Measurements from ENCODE around the gene CD151. TPM values are rescaled to one million over a fixed set of nuclear protein-coding genes. Genes with fewer than 3 reads are reported as not detected.

The CD151 gene
- total RNA-seq, 1 experiment from 2014 or later = 115 TPM

DNA sequence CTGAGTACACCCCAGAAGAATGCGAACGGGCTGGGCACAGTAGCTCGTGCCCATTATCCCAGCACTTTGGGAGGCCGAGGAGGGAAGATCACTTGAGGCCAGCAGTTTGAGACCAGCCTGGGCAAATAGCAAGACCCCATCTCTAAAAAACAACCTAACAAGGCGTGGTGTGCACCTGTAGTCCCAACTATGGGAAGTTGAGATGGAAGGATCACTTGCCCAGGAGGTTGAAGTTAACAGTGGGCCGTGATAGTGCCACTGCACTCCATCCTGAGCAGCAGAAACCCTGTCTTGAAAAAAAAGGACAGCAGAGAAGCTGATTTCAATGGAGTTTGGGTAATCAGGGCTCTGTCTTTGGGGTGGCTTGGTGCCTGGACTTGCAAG is 19.7 kb upstream of the CD151 start (continued):
- TF ChIP-seq, protein P1, sequence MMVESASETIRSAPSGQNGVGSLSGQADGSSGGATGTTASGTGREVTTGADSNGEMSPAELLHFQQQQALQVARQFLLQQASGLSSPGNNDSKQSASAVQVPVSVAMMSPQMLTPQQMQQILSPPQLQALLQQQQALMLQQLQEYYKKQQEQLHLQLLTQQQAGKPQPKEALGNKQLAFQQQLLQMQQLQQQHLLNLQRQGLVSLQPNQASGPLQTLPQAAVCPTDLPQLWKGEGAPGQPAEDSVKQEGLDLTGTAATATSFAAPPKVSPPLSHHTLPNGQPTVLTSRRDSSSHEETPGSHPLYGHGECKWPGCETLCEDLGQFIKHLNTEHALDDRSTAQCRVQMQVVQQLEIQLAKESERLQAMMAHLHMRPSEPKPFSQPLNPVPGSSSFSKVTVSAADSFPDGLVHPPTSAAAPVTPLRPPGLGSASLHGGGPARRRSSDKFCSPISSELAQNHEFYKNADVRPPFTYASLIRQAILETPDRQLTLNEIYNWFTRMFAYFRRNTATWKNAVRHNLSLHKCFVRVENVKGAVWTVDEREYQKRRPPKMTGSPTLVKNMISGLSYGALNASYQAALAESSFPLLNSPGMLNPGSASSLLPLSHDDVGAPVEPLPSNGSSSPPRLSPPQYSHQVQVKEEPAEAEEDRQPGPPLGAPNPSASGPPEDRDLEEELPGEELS (CRISPR knock-in tag; IDR thresholded peaks at IDR 0.05) = no peak
- TF ChIP-seq, protein P2, sequence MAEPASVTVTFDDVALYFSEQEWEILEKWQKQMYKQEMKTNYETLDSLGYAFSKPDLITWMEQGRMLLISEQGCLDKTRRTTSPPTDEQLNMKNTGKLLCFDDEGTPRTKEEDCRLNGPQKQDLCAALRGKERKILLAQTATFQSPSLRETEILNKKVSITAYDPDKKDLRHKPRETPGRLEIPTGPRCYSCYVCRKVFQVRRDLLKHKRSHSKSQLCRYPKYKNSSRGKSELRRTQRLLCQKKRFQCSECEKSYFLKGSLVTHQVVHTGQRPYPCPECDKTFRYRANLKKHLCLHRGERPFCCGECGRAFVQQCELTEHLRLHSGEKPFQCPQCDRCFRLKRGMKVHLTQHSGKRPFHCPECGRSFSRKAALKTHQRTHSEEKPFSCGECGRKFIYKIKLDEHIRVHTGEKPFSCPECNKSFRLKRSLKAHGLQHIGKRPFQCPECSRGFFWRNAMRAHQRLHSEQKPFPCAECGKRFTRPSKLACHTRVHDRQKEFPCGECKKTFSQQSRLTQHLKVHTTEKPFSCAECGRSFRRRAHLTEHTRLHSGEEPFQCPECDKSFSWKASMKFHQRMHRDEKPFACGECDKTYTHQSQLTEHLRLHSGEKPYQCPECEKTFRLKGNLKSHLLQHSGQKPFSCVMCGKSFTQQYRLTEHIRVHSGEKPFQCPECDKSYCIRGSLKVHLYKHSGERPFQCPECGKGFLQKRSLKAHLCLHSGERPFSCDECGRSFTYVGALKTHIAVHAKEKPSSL (CRISPR knock-in tag; conservative IDR thresholded peaks at IDR 0.05) = 0 out of 2 replicates have a peak, but pooled peaks have one; percentile 36
- TF ChIP-seq, protein P3, sequence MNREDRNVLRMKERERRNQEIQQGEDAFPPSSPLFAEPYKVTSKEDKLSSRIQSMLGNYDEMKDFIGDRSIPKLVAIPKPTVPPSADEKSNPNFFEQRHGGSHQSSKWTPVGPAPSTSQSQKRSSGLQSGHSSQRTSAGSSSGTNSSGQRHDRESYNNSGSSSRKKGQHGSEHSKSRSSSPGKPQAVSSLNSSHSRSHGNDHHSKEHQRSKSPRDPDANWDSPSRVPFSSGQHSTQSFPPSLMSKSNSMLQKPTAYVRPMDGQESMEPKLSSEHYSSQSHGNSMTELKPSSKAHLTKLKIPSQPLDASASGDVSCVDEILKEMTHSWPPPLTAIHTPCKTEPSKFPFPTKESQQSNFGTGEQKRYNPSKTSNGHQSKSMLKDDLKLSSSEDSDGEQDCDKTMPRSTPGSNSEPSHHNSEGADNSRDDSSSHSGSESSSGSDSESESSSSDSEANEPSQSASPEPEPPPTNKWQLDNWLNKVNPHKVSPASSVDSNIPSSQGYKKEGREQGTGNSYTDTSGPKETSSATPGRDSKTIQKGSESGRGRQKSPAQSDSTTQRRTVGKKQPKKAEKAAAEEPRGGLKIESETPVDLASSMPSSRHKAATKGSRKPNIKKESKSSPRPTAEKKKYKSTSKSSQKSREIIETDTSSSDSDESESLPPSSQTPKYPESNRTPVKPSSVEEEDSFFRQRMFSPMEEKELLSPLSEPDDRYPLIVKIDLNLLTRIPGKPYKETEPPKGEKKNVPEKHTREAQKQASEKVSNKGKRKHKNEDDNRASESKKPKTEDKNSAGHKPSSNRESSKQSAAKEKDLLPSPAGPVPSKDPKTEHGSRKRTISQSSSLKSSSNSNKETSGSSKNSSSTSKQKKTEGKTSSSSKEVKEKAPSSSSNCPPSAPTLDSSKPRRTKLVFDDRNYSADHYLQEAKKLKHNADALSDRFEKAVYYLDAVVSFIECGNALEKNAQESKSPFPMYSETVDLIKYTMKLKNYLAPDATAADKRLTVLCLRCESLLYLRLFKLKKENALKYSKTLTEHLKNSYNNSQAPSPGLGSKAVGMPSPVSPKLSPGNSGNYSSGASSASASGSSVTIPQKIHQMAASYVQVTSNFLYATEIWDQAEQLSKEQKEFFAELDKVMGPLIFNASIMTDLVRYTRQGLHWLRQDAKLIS (CRISPR knock-in tag; IDR thresholded peaks at IDR 0.05; ENCODE audit: borderline replicate concordance) = no peak
- no peak for TF ChIP-seq TEAD1 (CRISPR knock-in tag; IDR thresholded peaks at IDR 0.05)
- peak; percentile 96 for TF ChIP-seq ZNF121 (CRISPR knock-in tag; IDR thresholded peaks at IDR 0.05)
- TF ChIP-seq, protein P4, sequence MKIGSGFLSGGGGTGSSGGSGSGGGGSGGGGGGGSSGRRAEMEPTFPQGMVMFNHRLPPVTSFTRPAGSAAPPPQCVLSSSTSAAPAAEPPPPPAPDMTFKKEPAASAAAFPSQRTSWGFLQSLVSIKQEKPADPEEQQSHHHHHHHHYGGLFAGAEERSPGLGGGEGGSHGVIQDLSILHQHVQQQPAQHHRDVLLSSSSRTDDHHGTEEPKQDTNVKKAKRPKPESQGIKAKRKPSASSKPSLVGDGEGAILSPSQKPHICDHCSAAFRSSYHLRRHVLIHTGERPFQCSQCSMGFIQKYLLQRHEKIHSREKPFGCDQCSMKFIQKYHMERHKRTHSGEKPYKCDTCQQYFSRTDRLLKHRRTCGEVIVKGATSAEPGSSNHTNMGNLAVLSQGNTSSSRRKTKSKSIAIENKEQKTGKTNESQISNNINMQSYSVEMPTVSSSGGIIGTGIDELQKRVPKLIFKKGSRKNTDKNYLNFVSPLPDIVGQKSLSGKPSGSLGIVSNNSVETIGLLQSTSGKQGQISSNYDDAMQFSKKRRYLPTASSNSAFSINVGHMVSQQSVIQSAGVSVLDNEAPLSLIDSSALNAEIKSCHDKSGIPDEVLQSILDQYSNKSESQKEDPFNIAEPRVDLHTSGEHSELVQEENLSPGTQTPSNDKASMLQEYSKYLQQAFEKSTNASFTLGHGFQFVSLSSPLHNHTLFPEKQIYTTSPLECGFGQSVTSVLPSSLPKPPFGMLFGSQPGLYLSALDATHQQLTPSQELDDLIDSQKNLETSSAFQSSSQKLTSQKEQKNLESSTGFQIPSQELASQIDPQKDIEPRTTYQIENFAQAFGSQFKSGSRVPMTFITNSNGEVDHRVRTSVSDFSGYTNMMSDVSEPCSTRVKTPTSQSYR (CRISPR knock-in tag; IDR thresholded peaks at IDR 0.05) = no peak
- TF ChIP-seq, protein P5, sequence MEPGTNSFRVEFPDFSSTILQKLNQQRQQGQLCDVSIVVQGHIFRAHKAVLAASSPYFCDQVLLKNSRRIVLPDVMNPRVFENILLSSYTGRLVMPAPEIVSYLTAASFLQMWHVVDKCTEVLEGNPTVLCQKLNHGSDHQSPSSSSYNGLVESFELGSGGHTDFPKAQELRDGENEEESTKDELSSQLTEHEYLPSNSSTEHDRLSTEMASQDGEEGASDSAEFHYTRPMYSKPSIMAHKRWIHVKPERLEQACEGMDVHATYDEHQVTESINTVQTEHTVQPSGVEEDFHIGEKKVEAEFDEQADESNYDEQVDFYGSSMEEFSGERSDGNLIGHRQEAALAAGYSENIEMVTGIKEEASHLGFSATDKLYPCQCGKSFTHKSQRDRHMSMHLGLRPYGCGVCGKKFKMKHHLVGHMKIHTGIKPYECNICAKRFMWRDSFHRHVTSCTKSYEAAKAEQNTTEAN (CRISPR knock-in tag; IDR thresholded peaks at IDR 0.05) = no peak
- TF ChIP-seq, protein P6, sequence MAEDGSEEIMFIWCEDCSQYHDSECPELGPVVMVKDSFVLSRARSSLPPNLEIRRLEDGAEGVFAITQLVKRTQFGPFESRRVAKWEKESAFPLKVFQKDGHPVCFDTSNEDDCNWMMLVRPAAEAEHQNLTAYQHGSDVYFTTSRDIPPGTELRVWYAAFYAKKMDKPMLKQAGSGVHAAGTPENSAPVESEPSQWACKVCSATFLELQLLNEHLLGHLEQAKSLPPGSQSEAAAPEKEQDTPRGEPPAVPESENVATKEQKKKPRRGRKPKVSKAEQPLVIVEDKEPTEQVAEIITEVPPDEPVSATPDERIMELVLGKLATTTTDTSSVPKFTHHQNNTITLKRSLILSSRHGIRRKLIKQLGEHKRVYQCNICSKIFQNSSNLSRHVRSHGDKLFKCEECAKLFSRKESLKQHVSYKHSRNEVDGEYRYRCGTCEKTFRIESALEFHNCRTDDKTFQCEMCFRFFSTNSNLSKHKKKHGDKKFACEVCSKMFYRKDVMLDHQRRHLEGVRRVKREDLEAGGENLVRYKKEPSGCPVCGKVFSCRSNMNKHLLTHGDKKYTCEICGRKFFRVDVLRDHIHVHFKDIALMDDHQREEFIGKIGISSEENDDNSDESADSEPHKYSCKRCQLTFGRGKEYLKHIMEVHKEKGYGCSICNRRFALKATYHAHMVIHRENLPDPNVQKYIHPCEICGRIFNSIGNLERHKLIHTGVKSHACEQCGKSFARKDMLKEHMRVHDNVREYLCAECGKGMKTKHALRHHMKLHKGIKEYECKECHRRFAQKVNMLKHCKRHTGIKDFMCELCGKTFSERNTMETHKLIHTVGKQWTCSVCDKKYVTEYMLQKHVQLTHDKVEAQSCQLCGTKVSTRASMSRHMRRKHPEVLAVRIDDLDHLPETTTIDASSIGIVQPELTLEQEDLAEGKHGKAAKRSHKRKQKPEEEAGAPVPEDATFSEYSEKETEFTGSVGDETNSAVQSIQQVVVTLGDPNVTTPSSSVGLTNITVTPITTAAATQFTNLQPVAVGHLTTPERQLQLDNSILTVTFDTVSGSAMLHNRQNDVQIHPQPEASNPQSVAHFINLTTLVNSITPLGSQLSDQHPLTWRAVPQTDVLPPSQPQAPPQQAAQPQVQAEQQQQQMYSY (CRISPR knock-in tag; IDR thresholded peaks at IDR 0.05) = no peak
- TF ChIP-seq, protein P7, sequence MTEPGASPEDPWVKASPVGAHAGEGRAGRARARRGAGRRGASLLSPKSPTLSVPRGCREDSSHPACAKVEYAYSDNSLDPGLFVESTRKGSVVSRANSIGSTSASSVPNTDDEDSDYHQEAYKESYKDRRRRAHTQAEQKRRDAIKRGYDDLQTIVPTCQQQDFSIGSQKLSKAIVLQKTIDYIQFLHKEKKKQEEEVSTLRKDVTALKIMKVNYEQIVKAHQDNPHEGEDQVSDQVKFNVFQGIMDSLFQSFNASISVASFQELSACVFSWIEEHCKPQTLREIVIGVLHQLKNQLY (CRISPR knock-in tag; IDR thresholded peaks at IDR 0.05) = no peak
- TF ChIP-seq, protein P8, sequence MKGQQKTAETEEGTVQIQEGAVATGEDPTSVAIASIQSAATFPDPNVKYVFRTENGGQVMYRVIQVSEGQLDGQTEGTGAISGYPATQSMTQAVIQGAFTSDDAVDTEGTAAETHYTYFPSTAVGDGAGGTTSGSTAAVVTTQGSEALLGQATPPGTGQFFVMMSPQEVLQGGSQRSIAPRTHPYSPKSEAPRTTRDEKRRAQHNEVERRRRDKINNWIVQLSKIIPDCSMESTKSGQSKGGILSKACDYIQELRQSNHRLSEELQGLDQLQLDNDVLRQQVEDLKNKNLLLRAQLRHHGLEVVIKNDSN (CRISPR knock-in tag; IDR thresholded peaks at IDR 0.05) = no peak
- TF ChIP-seq HMGA2 (CRISPR knock-in tag; IDR thresholded peaks at IDR 0.05) = no peak
- no peak for TF ChIP-seq TP53 (CRISPR knock-in tag; IDR thresholded peaks at IDR 0.05)
- TF ChIP-seq SP1 (CRISPR knock-in tag; conservative IDR thresholded peaks at IDR 0.05) = no peak
- TF ChIP-seq, protein P9, sequence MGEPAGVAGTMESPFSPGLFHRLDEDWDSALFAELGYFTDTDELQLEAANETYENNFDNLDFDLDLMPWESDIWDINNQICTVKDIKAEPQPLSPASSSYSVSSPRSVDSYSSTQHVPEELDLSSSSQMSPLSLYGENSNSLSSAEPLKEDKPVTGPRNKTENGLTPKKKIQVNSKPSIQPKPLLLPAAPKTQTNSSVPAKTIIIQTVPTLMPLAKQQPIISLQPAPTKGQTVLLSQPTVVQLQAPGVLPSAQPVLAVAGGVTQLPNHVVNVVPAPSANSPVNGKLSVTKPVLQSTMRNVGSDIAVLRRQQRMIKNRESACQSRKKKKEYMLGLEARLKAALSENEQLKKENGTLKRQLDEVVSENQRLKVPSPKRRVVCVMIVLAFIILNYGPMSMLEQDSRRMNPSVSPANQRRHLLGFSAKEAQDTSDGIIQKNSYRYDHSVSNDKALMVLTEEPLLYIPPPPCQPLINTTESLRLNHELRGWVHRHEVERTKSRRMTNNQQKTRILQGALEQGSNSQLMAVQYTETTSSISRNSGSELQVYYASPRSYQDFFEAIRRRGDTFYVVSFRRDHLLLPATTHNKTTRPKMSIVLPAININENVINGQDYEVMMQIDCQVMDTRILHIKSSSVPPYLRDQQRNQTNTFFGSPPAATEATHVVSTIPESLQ (CRISPR knock-in tag; IDR thresholded peaks at IDR 0.05) = no peak
- TF ChIP-seq, protein P10, sequence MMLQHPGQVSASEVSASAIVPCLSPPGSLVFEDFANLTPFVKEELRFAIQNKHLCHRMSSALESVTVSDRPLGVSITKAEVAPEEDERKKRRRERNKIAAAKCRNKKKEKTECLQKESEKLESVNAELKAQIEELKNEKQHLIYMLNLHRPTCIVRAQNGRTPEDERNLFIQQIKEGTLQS (CRISPR knock-in tag; conservative IDR thresholded peaks at IDR 0.05) = no peak
- TF ChIP-seq, protein P11, sequence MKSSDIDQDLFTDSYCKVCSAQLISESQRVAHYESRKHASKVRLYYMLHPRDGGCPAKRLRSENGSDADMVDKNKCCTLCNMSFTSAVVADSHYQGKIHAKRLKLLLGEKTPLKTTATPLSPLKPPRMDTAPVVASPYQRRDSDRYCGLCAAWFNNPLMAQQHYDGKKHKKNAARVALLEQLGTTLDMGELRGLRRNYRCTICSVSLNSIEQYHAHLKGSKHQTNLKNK (CRISPR knock-in tag; IDR thresholded peaks at IDR 0.05) = no peak
- TF ChIP-seq FOXK1 (CRISPR knock-in tag; IDR thresholded peaks at IDR 0.05) = no peak
- no peak for TF ChIP-seq SMAD4 (CRISPR knock-in tag; IDR thresholded peaks at IDR 0.05)

Measured in WTC11 (cell line).